ENCODE measurements around the gene MAPK8IP2. TPM values are rescaled to one million over a fixed set of nuclear protein-coding genes. Genes with fewer than 3 reads are reported as not detected.
A peak's percentile ranks its signal among the peaks of the same experiment; 100 is the strongest.

The MAPK8IP2 gene
- polyA plus RNA-seq, 1 donor (not counting 4 experiments of a cell fraction or from before 2014, with no cell fraction given) = 0.29 TPM

DNA sequence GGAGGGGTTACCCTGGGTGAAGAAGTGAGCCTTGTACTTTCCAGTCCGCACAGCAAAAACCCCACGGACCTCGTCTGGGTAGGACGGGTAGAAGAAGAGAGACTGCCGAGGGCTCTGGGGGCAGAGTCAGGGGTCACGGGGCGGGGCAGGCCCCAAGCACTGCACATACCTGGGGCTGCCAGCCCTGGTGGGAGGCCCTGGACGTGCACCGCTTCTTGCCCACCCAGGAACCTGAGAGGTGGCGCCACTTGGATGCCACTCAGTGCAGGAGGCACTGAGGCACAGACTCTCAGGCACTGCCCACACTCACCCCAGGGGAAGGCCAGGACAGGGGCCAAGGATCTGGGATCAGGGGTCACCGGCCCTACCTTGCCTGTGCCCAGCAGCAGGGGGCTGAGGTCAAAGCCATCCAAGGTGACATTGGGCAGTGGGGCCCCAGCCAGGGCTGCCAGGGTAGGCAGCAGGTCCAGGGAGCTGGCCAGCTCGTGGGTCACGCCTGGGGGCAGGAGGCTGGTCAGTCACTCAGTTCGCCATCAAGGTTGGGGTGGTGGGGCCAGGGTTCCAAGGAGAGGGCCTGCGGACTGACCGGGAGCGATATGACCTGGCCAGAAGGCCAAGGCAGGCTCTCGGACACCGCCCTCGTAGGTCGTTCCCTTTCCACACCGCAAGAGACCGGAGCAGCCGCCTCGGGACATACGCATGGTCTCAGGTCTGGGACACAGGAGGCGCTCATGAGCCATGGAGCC is 25.1 kb downstream of the MAPK8IP2 start:
- no peak overlapping the region for H3K4me3 ChIP-seq (ENCODE audit: control insufficient read depth in 2 of 3, extremely low read depth in 1 of 3, insufficient read depth in 2 of 3, low read depth in 1 of 3, low read length in 3 of 3)
- FAIRE-seq (no peak), DNase-seq (ENCODE audit: low read depth, low spot score) (no peak)
- no peaks in the 10 kb centered on the region for H3K9me1 ChIP-seq (ENCODE audit: control insufficient read depth, extremely low read depth, insufficient read depth, low read length)
- H3K4me2 ChIP-seq (ENCODE audit: control insufficient read depth, extremely low read depth, insufficient read depth, low read depth, low read length) = no peak overlapping the region
- H3K36me3 ChIP-seq (ENCODE audit: control insufficient read depth in 2 of 2, extremely low read depth in 1 of 2, insufficient read depth in 2 of 2, low read length in 2 of 2) = peaks cover 0 to 9% of the 10 kb centered on the region in 2 experiments
- no peaks in the 10 kb centered on the region for H3K9me3 ChIP-seq (ENCODE audit: control insufficient read depth, low read depth, low read length)
- no peak overlapping the region for H3K27ac ChIP-seq (ENCODE audit: control insufficient read depth, insufficient read depth, low read length)
- H3K27me3 ChIP-seq (ENCODE audit: control insufficient read depth, extremely low read depth, insufficient read depth, low read length) = no peaks in the 10 kb centered on the region
- peaks cover 40% of the 10 kb centered on the region for H3K4me1 ChIP-seq (ENCODE audit: control insufficient read depth, extremely low read depth, insufficient read depth, low read length)
- TF ChIP-seq, protein P1, sequence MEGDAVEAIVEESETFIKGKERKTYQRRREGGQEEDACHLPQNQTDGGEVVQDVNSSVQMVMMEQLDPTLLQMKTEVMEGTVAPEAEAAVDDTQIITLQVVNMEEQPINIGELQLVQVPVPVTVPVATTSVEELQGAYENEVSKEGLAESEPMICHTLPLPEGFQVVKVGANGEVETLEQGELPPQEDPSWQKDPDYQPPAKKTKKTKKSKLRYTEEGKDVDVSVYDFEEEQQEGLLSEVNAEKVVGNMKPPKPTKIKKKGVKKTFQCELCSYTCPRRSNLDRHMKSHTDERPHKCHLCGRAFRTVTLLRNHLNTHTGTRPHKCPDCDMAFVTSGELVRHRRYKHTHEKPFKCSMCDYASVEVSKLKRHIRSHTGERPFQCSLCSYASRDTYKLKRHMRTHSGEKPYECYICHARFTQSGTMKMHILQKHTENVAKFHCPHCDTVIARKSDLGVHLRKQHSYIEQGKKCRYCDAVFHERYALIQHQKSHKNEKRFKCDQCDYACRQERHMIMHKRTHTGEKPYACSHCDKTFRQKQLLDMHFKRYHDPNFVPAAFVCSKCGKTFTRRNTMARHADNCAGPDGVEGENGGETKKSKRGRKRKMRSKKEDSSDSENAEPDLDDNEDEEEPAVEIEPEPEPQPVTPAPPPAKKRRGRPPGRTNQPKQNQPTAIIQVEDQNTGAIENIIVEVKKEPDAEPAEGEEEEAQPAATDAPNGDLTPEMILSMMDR (optimal IDR thresholded peaks at IDR 0.05 in 1 of 3, IDR thresholded peaks at IDR 0.05 in 1 of 3, conservative IDR thresholded peaks at IDR 0.05 in 1 of 3; ENCODE audit: extremely low read depth in 1 of 3, insufficient read depth in 2 of 3, low read length in 3 of 3) = peak in 1 of 3 experiments; percentile 7
- TF ChIP-seq EZH2 (IDR thresholded peaks at IDR 0.05; ENCODE audit: low read length) = no peak
- H2AFZ ChIP-seq (ENCODE audit: control insufficient read depth, low read length) = no peak overlapping the region
- H3K79me2 ChIP-seq (ENCODE audit: control insufficient read depth, insufficient read depth, low read length) = peaks cover 11% of the 10 kb centered on the region
- dilution Hi-C loops (cut with MboI; ENCODE audit: extremely low pct_ligation_motif_present, low sequenced_read_pairs) = no loop called here
- no peak overlapping the region for H3K9ac ChIP-seq (ENCODE audit: control insufficient read depth, extremely low read depth, insufficient read depth, low read length)
- no peaks in the 10 kb centered on the region for H4K20me1 ChIP-seq (ENCODE audit: control insufficient read depth, extremely low read depth, insufficient read depth, low read length)

DNA sequence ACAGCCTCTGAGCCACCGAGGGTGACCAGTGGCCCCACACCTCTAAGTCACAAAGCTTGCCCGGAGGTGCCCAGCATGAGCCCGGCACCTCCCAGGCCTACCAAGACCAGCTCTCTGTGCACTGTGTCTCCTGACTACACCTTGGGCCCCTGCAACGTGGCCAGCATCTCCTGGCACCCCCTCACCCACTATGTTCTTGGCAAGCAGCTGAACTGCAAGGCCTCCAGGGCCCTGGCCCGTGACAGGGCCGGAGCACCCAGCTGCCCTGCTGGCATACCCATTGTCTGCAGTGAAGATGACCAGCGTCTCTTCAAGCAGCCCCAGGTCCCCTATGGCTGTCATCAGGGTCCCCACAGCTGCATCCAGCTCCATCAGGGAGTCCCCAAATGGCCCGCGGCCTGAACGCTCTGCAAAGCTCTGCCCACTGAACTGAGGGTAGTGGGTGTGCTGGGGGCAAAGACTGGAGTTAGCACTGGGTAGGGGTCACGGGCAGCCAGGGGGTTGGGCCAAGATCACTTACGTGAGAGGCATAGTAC is 25.8 kb downstream of the MAPK8IP2 start:
- H3K9me3 ChIP-seq (ENCODE audit: control insufficient read depth, low read depth, low read length) = no peaks in the 10 kb centered on the region
- no peak for FAIRE-seq
- H3K9ac ChIP-seq (ENCODE audit: control insufficient read depth, extremely low read depth, insufficient read depth, low read length) = no peak overlapping the region
- H3K79me2 ChIP-seq (ENCODE audit: control insufficient read depth, insufficient read depth, low read length) = peaks cover 11% of the 10 kb centered on the region
- dilution Hi-C loops (cut with MboI; ENCODE audit: extremely low pct_ligation_motif_present, low sequenced_read_pairs) = no loop called here
- H3K27me3 ChIP-seq (ENCODE audit: control insufficient read depth, extremely low read depth, insufficient read depth, low read length) = no peaks in the 10 kb centered on the region
- DNase-seq (ENCODE audit: low read depth, low spot score) = no peak
- H3K4me1 ChIP-seq (ENCODE audit: control insufficient read depth, extremely low read depth, insufficient read depth, low read length) = peaks cover 34% of the 10 kb centered on the region
- H3K4me3 ChIP-seq (ENCODE audit: control insufficient read depth in 2 of 3, extremely low read depth in 1 of 3, insufficient read depth in 2 of 3, low read depth in 1 of 3, low read length in 3 of 3) = no peak overlapping the region
- no peaks in the 10 kb centered on the region for H3K9me1 ChIP-seq (ENCODE audit: control insufficient read depth, extremely low read depth, insufficient read depth, low read length)
- no peak overlapping the region for H3K27ac ChIP-seq (ENCODE audit: control insufficient read depth, insufficient read depth, low read length)
- H2AFZ ChIP-seq (ENCODE audit: control insufficient read depth, low read length) = no peak overlapping the region
- H4K20me1 ChIP-seq (ENCODE audit: control insufficient read depth, extremely low read depth, insufficient read depth, low read length) = no peaks in the 10 kb centered on the region
- H3K4me2 ChIP-seq (ENCODE audit: control insufficient read depth, extremely low read depth, insufficient read depth, low read depth, low read length) = peak overlapping the region; percentile 76
- TF ChIP-seq, protein P1 (optimal IDR thresholded peaks at IDR 0.05 in 1 of 3, IDR thresholded peaks at IDR 0.05 in 1 of 3, conservative IDR thresholded peaks at IDR 0.05 in 1 of 3; ENCODE audit: extremely low read depth in 1 of 3, insufficient read depth in 2 of 3, low read length in 3 of 3) = no peak
- TF ChIP-seq EZH2 (IDR thresholded peaks at IDR 0.05; ENCODE audit: low read length) = no peak
- H3K36me3 ChIP-seq (ENCODE audit: control insufficient read depth in 2 of 2, extremely low read depth in 1 of 2, insufficient read depth in 2 of 2, low read length in 2 of 2) = peaks cover 0 to 9% of the 10 kb centered on the region in 2 experiments

All from keratinocyte (primary cell).